HepG2 (cell line): Measurements from ENCODE around the gene SFT2D1. TPM values are rescaled to one million over a fixed set of nuclear protein-coding genes. Genes with fewer than 3 reads are reported as not detected.

Experiments used
- AHR ChIP-seq: IDR thresholded peaks from 2 replicates; pipeline ENCODE4 v1.6.1; 2018; ENCODE audit warnings: missing genetic modification reagents, missing compliant biosample characterization
- FOXK2 ChIP-seq: fragments of 450-650 bp; IDR thresholded peaks from 2 replicates; pipeline ENCODE4 v1.6.1; 2016
- IKZF1 ChIP-seq: fragments of 450-650 bp; IDR thresholded peaks from 2 replicates; pipeline ENCODE4 v1.7.1; 2016
- IKZF4 ChIP-seq: sonication (generic); formaldehyde crosslinking; IDR thresholded peaks from 2 replicates; pipeline ENCODE4 v1.5.1; 2020; ENCODE audit warnings: borderline replicate concordance, mild to moderate bottlenecking, low read depth, missing genetic modification reagents; ENCODE audit errors: not compliant biosample characterization
- KAT7 ChIP-seq: IDR thresholded peaks from 2 replicates; pipeline ENCODE4 v1.6.1; 2018; ENCODE audit warnings: borderline replicate concordance, missing compliant biosample characterization
- MATR3 ChIP-seq: sonication (generic); formaldehyde crosslinking; IDR thresholded peaks from 2 replicates; pipeline ENCODE4 v1.4.0; 2020; ENCODE audit warnings: missing genetic modification reagents
- MTA3 ChIP-seq: sonication (generic); formaldehyde crosslinking; IDR thresholded peaks from 2 replicates; pipeline ENCODE4 v1.4.0; 2020; ENCODE audit warnings: missing genetic modification reagents
- MYC ChIP-seq: sonication (generic); formaldehyde crosslinking; IDR thresholded peaks from 2 replicates; pipeline ENCODE4 v1.9.0; 2021; ENCODE audit warnings: missing genetic modification reagents, borderline replicate concordance
- SIN3B ChIP-seq: fragments of 150-350 bp; IDR thresholded peaks from 2 replicates; pipeline ENCODE4 v1.6.1; 2014; ENCODE audit warnings: low read length
- ZBTB3 ChIP-seq: sonication (generic); formaldehyde crosslinking; IDR thresholded peaks from 2 replicates; pipeline ENCODE4 v1.4.0; 2020; ENCODE audit warnings: low read depth, mild to moderate bottlenecking, moderate library complexity, missing genetic modification reagents, borderline replicate concordance
- ZNF616 ChIP-seq: sonication (generic); formaldehyde crosslinking; IDR thresholded peaks from 2 replicates; pipeline ENCODE4 v1.5.0; 2020; ENCODE audit warnings: low read depth, mild to moderate bottlenecking, missing genetic modification reagents
- polyA plus RNA-seq, 8 experiments: library from polyadenylated mRNA; depleted of rRNA in 3 of 8; stranded (reverse) in 7 of 8; unstranded in 1 of 8; fragments of >200 nt; fragmentation: Illumina TruSeq in 4 of 8; extraction: Trizol in 4 of 8; gene quantifications; 2 replicates each; pipeline versions ENCODE4 v1.2.1 to v1.2.3, GENCODE V29; 2011 to 2016; ENCODE audit warnings: low read depth in 4 of 8, missing spikeins in 1 of 8, mixed read lengths in 1 of 8; ENCODE audit not compliant: insufficient read depth in 1 of 8
- total RNA-seq, 5 experiments: library from RNA; depleted of rRNA; stranded (reverse); fragments of >200 nt; fragmentation: Illumina TruSeq; extraction: Trizol; gene quantifications; 2 replicates each; pipeline ENCODE4 v1.2.3, GENCODE V29; 2016; ENCODE audit warnings: low read depth in 1 of 5
- TF ChIP-seq, protein P1 (sequence below): sonication (generic); formaldehyde crosslinking; conservative IDR thresholded peaks from 2 replicates; pipeline ENCODE4 v1.8.1; 2023; ENCODE audit warnings: missing genetic modification reagents
- TF ChIP-seq, protein P2 (sequence below): sonication (generic); formaldehyde crosslinking; IDR thresholded peaks from 2 replicates; pipeline ENCODE4 v1.4.0; 2020; ENCODE audit warnings: missing genetic modification reagents
- TF ChIP-seq, protein P3 (sequence below): IDR thresholded peaks from 2 replicates; pipeline ENCODE4 v1.4.0; 2020; ENCODE audit warnings: mild to moderate bottlenecking, missing genetic modification reagents
- TF ChIP-seq, protein P4 (sequence below): sonication (generic); formaldehyde crosslinking; IDR thresholded peaks from 2 replicates; pipeline ENCODE4 v1.5.0; 2020; ENCODE audit warnings: mild to moderate bottlenecking, missing genetic modification reagents, moderate library complexity

The SFT2D1 gene
- total and polyA plus RNA-seq, 2 of the 13 experiments (the other 11 are each of a cell fraction or from before 2014, with no cell fraction given) = 115 to 147 TPM

DNA sequence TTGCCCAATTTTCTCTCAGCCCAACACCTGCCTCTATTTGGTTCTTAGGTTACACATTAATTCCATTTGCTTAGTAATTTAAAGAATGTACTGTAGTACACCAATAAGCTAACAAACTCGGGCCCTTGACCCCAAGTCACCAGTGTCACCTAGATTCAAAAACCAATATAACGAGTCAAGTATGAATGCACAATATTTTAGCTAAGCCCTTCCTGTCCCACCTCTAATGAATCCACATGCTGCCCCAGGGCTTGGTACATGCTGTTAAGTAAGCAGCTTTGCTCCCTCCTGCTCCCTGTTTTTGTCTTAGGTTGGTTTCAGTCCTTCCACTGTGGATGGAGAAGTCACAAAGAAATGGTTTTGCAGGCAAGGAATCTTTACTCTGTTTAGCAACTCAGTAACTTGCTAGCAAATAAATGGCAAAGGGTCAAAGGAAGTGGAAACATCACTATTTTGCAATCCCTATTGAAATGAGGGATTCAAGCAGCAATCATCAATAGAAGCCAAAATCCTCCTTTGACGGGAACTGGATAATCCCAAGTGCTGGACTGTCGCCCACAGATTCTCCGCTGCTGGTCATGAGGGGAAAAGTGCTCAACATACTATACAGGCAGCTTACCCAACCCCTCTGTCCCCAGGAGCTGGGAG is 45.4 kb upstream of the SFT2D1 start (continued):
- TF ChIP-seq, protein P1, sequence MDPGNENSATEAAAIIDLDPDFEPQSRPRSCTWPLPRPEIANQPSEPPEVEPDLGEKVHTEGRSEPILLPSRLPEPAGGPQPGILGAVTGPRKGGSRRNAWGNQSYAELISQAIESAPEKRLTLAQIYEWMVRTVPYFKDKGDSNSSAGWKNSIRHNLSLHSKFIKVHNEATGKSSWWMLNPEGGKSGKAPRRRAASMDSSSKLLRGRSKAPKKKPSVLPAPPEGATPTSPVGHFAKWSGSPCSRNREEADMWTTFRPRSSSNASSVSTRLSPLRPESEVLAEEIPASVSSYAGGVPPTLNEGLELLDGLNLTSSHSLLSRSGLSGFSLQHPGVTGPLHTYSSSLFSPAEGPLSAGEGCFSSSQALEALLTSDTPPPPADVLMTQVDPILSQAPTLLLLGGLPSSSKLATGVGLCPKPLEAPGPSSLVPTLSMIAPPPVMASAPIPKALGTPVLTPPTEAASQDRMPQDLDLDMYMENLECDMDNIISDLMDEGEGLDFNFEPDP (CRISPR knock-in tag) = no peak
- TF ChIP-seq FOXK2 = 0 out of 2 replicates have a peak, but pooled peaks have one; percentile 38
- peak; percentile 46 for TF ChIP-seq KAT7 (CRISPR knock-in tag)
- TF ChIP-seq IKZF1 = no peak
- TF ChIP-seq MATR3 (CRISPR knock-in tag) = no peak
- TF ChIP-seq, protein P2, sequence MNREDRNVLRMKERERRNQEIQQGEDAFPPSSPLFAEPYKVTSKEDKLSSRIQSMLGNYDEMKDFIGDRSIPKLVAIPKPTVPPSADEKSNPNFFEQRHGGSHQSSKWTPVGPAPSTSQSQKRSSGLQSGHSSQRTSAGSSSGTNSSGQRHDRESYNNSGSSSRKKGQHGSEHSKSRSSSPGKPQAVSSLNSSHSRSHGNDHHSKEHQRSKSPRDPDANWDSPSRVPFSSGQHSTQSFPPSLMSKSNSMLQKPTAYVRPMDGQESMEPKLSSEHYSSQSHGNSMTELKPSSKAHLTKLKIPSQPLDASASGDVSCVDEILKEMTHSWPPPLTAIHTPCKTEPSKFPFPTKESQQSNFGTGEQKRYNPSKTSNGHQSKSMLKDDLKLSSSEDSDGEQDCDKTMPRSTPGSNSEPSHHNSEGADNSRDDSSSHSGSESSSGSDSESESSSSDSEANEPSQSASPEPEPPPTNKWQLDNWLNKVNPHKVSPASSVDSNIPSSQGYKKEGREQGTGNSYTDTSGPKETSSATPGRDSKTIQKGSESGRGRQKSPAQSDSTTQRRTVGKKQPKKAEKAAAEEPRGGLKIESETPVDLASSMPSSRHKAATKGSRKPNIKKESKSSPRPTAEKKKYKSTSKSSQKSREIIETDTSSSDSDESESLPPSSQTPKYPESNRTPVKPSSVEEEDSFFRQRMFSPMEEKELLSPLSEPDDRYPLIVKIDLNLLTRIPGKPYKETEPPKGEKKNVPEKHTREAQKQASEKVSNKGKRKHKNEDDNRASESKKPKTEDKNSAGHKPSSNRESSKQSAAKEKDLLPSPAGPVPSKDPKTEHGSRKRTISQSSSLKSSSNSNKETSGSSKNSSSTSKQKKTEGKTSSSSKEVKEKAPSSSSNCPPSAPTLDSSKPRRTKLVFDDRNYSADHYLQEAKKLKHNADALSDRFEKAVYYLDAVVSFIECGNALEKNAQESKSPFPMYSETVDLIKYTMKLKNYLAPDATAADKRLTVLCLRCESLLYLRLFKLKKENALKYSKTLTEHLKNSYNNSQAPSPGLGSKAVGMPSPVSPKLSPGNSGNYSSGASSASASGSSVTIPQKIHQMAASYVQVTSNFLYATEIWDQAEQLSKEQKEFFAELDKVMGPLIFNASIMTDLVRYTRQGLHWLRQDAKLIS (CRISPR knock-in tag) = peak; percentile 20; the same call in 1 of the 2 replicates
- no peak for TF ChIP-seq SIN3B
- 0 out of 2 replicates have a peak, but pooled peaks have one; percentile 80 for TF ChIP-seq ZNF616 (CRISPR knock-in tag)
- TF ChIP-seq MTA3 (CRISPR knock-in tag) = no peak
- TF ChIP-seq MYC (CRISPR knock-in tag) = peak; percentile 50; the same call in 1 of the 2 replicates
- no peak for TF ChIP-seq AHR
- no peak; the same call in 1 of the 2 replicates for TF ChIP-seq ZBTB3
- TF ChIP-seq, protein P3, sequence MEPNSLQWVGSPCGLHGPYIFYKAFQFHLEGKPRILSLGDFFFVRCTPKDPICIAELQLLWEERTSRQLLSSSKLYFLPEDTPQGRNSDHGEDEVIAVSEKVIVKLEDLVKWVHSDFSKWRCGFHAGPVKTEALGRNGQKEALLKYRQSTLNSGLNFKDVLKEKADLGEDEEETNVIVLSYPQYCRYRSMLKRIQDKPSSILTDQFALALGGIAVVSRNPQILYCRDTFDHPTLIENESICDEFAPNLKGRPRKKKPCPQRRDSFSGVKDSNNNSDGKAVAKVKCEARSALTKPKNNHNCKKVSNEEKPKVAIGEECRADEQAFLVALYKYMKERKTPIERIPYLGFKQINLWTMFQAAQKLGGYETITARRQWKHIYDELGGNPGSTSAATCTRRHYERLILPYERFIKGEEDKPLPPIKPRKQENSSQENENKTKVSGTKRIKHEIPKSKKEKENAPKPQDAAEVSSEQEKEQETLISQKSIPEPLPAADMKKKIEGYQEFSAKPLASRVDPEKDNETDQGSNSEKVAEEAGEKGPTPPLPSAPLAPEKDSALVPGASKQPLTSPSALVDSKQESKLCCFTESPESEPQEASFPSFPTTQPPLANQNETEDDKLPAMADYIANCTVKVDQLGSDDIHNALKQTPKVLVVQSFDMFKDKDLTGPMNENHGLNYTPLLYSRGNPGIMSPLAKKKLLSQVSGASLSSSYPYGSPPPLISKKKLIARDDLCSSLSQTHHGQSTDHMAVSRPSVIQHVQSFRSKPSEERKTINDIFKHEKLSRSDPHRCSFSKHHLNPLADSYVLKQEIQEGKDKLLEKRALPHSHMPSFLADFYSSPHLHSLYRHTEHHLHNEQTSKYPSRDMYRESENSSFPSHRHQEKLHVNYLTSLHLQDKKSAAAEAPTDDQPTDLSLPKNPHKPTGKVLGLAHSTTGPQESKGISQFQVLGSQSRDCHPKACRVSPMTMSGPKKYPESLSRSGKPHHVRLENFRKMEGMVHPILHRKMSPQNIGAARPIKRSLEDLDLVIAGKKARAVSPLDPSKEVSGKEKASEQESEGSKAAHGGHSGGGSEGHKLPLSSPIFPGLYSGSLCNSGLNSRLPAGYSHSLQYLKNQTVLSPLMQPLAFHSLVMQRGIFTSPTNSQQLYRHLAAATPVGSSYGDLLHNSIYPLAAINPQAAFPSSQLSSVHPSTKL (CRISPR knock-in tag) = peak; percentile 95
- peak; percentile 59 for TF ChIP-seq IKZF4 (CRISPR knock-in tag)
- TF ChIP-seq, protein P4, sequence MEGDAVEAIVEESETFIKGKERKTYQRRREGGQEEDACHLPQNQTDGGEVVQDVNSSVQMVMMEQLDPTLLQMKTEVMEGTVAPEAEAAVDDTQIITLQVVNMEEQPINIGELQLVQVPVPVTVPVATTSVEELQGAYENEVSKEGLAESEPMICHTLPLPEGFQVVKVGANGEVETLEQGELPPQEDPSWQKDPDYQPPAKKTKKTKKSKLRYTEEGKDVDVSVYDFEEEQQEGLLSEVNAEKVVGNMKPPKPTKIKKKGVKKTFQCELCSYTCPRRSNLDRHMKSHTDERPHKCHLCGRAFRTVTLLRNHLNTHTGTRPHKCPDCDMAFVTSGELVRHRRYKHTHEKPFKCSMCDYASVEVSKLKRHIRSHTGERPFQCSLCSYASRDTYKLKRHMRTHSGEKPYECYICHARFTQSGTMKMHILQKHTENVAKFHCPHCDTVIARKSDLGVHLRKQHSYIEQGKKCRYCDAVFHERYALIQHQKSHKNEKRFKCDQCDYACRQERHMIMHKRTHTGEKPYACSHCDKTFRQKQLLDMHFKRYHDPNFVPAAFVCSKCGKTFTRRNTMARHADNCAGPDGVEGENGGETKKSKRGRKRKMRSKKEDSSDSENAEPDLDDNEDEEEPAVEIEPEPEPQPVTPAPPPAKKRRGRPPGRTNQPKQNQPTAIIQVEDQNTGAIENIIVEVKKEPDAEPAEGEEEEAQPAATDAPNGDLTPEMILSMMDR (CRISPR knock-in tag) = no peak
